GM12892 (cell line): ENCODE data around the gene OCRL.

Source experiments
- POLR2A ChIP-seq: IDR thresholded peaks from 2 replicates; pipeline ENCODE4 v1.6.1; 2011; ENCODE audit warnings: low read depth, low read length, control low read depth
- POLR2AphosphoS5 ChIP-seq: IDR thresholded peaks from 2 replicates; pipeline ENCODE4 v1.6.1; 2011; ENCODE audit warnings: low read depth, low read length, control low read depth
- TAF1 ChIP-seq: IDR thresholded peaks from 2 replicates; pipeline ENCODE4 v1.6.1; 2011; ENCODE audit warnings: low read depth, mild to moderate bottlenecking, control low read depth, low read length, borderline replicate concordance

DNA sequence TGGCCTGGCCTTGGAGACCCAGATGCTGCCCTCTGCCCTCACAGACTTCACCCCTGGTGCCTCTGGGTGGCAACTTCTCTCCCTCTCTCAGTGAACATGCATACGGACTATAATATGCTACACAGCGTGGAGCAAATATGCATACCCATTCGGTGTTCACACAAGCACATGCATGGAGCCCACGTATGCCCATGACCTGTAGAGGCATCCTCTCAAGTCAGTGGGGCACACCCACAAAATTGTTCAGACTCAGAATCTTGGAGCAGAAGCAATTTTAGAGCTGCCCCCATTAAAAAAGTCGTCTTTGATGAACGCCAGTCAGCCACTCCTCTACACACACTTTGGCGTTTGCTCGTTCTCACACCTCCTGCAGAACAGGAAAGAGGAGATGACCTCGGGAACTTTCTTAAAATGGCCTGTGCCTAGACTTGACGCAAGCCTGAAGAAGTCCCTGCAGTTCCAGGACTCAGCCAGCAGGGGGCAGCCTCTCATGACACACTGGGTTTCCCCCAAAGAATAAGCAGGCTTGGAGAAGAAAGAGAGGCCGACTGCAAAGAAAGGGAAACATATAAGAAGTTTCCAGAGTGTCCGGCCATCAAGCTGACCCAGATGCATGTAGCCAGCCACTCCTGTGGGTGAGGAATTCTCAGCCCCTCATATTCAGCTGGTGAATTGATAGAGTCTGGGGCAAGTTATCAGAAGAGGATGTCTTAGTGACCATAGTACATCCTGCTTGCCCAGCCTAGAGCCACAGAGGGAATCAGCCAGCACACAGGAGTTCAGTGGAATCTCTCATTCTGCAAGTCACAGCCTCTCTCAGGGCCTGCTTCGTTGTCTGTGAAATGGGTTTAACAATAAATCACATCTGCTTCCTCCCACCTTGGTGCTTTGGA is 97.4 kb downstream of the OCRL start:
- TF ChIP-seq POLR2A (no peak), POLR2AphosphoS5 (no peak), TAF1 (no peak)
